NOMO-1 treated with dmso at 0.1 percent for 144 hours (cell line): ENCODE measurements around the gene MSANTD1.

Experiments used
- DNase-seq: peaks from one replicate; lab custom pipeline; 2025; ENCODE audit not compliant: unreplicated experiment; lab: John Stamatoyannopoulos, UW

Gene MSANTD1

DNA sequence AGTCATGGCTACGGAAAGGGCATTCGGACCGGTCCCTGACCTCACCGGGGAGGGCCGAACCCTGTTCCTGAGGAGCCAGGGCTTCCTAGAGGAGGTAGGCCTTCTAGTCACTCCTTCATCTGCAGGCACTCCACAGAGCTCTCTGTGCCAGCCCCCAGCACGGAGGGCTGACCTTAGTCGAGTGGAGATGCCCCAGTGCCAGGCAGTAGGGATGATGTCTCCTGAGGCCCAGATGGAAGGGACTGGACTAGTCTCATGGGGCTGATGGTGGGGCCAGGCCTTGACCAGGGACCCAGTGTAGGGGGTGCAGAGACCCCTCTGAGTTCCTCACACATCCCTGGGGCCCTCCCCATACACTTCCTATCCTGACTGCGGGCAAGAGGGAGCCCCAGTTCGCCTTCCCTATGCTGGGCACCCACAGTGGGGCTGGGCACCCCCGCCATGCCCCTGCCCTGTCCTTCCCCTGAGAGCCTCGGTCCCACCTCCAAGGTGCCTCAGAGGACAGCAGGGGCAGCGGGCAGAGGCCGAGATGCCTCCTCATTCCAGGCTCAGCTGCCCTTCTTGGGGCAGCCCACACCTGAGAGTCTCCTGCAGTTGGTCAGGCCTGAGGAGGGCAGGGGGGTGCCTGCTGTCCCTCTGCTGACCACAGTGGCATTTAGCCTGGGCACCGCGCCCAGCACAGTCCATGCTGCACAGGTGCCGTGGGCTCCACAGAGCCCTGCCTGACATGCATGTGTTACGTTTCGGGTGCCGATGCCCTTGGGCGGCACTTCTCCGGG is 1.4 kb upstream of the MSANTD1 start:
- no peak for DNase-seq

GRCh38 chr4:3248178-3248480 is 830 bp upstream of the MSANTD1 start:
- DNase-seq: no peak

DNA sequence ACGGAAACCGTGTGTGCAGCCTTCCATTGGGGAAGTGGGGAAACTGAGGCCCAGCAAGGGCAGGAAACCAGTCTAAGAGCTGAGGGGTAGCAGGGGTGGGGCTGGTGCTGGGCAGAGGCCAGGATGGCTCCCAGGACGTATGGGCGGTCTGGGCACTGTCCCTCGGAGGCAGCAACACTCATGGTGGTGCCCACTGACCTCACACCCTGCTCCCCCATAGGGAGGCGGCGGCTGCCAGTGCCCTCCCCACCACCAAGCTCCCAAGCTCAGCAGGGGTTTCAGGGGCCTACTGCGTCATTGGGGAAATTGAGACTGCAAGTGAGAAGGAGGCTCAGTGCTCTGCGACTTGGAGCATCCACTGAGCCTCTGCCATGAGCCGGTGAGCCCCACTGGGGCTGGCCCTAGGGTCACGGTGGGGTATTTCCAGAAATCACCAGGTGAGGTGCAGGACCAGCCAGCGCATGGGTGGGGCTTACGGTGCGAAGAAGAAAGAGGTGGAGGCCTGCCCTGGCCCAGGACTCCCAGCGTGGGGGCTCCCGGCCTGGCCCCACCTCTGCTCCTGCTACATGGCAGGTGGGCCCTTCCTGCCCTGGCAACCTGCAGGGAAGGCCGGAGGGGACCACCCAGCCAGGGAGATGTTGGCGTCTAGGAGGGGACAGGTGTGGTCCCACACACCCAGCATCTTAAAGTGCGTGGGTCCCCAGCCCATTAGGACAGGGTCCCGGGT is 915 bp downstream of the MSANTD1 start:
- no peak for DNase-seq

- DNase-seq: no peak
These were observed 1.5 kb downstream of the MSANTD1 start for GRCh38 chr4:3250438-3250955.

DNA sequence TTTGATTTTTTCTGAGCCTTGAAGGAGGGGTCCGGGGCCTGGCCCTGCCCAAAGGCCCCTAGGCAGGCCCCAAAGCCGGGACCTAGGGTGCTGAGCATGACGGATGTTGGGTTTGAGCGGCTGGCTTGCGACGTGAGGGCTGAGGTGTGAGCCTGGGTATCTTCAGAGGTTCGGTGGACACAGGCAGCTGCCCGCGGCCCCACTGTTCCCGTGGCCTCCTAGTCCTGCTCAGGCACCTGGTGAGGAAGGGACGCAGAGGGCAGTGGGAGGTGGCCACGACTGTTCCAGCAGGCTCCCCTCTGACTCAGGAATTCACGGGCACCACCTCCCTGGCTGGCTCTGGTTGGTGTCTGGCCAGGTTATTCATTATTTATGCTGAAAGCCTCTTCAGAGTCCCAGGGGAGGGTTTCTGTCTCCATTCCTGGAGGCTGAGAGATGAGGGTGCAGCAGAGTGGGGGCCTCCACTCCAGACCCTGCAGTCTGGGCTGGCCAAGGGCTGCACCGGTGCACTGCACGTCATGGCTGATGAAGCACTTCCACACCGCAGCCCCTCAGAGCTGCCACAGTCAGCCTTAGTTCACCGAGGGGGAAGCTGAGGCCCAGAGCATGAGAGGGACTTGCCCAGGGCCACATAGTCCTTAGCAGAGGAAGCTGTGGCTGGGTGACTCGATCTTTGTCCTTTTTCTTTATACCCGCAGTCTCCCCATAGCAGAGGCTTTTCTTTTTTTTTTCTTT is 2.2 kb downstream of the MSANTD1 start:
- DNase-seq: no peak

GRCh38 chr4:3251691-3252479 is 2.9 kb downstream of the MSANTD1 start:
- DNase-seq: no peak

DNA sequence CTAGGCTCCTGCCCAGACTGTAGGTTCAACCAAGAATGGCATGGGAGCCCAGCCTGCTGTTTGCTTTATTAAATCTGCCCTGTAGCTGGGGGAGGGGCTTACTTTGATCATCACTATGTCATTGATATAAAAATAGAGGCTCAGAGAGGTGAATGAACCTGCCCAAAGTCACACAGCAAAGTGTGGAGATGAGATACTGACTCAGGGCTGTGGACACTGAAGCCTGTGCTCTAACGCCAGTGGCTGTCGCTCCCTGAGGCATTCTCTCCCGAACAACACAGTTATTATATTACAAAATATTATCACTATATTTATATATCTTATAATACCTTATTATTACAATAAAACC is 3.5 kb downstream of the MSANTD1 start:
- DNase-seq: no peak

DNA sequence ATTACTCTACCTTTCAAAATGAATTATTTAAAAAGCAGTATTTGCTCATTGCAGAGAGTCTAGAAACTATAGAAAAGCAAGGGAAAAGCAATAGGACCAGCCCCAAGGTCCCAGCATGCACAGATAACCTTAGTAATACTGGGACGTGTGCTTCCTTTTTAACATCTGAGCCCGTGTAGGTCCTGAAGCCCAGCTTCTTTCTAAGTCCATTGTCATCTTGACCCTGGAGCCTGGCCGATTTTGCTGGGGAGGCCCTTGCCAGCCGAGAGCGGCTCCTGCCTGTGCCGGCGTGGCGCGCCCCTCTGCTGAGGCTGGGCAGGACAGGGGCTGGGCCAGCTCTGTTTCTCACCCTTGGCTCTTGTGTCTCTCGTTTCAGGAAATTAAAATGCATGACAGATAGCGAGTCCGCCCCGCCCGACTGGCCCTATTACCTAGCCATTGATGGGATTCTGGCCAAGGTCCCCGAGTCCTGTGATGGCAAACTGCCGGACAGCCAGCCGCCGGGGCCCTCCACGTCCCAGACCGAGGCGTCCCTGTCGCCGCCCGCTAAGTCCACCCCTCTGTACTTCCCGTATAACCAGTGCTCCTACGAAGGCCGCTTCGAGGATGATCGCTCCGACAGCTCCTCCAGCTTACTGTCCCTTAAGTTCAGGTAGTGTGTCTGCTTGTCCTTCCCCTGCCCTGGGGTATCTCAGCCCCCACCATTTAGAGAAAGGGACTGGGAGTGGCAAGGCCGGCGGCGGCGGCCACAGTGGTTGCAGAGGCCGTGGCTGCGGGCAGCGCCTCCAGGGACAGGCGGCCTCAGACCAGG is 4.1 kb downstream of the MSANTD1 start:
- no peak for DNase-seq

DNA sequence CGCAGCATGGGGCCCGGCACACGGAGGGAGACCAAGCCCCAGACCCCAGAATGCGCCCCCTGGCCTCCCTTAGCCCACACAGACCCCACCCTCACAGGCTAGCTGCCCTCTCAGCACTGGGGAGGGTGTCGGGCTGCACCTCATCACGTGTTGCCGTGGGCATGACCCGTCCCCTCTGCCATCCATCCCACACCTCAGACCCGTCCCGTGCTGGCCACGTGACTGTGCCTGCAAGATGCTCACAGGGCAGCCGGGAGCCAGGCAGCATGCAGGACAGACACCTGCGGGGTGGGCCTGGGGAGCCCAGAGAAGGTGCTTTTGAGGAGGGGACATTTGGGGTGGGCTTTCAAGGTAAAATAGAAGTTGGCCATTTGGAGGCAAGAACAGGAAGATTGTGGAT is 4.8 kb downstream of the MSANTD1 start:
- DNase-seq: no peak

DNA sequence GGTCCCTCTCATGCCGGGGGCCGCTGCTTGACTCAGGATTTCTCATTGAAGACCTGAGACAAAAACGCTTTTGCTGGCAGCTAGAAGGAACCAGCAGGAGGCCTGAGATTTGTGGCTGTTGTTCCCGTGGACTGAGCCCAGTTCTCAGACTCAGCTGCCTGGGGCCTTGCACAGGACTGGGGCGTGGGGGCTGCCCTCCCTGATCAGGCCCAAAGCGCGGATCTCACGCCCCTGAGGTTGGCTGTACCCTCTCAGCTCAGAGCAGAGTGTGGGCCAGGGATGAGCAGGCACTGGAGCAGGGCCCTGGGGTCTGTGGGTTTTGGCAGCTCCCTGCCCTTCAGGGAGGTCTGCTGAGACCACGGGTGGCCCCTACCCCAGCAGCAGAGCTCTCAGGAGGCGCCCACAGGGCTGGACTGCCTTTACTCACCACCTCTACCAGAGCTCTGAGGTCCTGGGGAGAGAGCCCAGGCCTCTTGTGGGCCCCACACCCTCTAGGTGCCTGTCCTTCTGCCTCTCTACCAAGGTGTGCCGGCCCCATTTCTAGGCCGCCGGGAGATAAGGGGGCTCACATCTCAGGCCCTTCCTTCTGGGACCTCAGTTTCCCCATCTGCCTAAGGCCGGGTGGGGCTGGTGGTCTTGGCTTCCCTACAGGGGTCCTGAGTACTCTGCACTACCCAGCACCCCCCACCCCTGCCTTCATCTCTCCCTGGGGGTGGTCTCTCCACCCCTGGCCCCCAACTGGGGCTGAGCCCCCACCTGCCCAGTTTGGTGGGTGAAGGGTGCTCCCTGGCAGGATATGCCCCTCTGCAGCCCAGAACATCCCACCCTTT is 5.6 kb downstream of the MSANTD1 start:
- no peak for DNase-seq

DNA sequence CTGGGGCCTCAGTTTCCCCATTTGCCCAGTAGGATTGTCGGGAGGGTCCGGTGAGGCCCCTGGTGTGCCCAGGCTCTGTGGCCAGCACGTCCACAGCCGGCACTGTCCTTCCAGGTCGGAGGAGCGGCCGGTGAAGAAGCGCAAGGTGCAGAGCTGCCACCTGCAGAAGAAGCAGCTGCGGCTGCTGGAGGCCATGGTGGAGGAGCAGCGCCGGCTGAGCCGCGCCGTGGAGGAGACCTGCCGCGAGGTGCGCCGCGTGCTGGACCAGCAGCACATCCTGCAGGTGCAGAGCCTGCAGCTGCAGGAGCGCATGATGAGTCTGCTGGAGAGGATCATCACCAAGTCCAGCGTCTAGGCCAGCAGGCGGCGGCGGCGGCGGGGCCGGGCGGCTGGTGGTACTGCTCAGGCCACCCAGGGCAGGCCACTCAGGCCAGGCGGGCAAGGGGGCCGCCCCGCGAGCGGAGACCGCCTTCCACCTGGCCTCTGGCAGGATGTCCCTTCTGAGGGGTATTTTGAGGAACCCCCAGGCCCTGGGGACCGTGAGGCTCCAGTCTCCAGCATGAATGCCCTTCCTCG is 6.7 kb downstream of the MSANTD1 start:
- no peak for DNase-seq

- DNase-seq: no peak
These were observed 7.5 kb downstream of the MSANTD1 start for GRCh38 chr4:3256230-3257102.

- no peak for DNase-seq
These were observed 8.2 kb downstream of the MSANTD1 start for GRCh38 chr4:3257103-3257555.

DNA sequence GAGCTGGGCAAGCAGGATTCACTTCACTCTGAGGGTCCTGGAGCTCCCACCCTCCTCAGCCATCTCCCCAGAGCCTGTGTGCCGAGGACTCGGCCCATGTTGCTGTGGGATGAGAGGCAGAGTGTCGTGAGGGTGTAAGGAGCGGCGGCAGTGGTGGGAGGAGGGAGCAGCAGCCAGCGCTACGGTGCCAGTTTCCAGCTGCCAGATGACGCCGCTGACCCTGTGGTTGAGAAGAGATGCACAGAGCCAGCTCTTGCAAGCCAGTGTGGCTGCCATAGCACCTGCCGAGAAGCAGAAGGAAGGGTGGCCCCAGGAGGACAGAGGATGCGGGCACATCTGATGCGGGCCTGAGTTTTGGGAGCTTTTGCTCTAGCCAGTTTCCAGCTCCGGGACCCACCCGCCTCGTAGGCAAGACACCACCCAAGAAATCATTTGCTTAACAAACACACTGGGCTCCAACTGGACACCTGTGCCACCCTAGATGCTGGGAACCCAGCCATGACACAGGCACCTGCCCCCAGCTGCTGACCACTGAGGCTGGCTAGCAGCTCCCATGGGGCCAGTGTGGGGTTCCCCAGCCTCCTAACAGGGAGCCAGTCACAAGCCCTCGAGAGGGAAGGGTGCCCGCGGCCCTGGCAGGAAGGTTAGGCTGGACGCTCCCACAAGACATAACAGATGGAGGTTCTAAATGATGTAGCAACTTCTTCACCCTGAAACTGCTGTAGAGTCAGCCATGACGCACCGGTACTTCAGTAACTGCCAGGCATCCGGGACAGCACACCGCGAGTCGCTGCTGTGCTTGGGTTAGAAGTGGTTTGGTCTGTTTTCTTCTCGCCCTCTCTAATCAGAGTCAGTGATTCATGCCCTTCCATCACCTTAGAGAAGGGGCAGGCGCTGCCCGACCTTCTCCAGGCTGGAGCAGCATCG is 8.9 kb downstream of the MSANTD1 start:
- DNase-seq: no peak

DNA sequence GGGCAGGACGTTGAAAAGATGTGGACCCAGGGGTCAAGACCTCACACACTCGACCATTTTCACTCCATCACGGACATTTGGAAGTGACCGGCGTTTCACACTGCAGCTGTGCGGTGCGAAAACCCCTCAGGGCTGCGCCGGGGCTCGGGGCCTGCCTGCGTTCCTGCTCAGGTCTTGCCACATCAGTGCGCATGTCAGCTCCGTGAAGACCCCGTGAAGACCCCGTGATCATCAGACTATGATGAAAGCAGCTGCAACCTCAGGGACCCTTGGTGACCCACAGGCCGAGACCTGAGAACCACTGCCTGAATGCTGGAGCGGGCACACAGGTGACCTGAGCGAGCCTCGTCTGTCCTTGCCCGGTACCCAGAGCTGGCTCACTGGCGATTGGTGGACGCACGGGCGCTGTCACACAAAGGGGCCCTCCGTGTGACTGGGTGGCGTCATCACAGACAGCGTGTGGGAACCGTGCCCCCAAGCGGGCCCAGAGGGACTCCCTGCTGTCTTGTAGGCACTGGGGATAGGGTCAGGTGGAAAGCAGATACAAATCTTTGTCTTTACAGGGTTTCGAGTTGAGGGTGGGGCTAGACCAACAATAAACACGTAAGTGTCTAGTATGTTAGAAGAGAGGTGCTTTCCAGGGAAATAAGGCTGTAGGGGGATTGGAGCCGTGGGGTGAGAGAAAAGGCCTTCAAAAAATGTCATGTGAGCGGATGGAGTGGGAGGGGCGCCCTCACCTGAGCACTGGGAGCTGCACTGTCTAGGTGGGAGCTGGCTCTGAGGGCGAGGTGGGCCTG is 12.7 kb downstream of the MSANTD1 start:
- DNase-seq: no peak
